HG02678 (cell line): ENCODE data around the gene MGRN1.

Source experiments
- ATAC-seq: cut with Tn5 transposase; IDR thresholded peaks from one replicate; pipeline ENCODE4 v1.9.1; 2021; ENCODE audit warnings: mild to moderate bottlenecking, moderate library complexity; ENCODE audit not compliant: unreplicated experiment

MGRN1 gene

DNA sequence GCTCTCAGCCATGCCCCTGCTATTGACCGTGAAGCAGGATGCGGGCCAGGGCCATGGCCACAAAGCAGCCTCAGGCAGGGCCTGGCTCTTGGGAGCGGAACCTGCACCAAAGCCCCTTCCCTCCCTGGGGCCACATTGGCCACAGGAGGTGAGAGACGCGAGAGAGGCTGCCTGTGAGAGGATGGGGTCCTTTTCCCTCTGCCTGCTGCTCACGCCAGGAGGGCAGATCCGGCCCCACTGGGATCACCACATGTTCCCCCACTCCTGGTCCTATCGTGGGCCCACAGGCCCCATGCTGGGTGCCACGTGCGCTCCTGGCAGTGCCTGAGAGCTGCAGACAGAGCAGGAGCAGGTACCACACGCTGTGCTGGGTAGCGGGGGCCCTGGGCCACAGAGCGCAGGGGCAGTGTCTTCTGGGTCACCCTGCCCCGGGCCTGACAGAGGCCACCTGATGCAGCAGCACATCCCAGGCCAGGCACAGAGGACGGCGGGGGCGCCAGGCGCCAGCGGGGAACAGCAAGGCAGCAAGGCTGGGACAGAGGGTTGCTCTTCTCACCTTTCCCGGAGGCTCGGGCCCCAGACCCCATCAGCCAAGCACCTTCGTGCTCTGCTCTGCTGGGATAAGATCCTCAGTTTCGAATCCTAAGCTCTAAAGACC, 59.6 kb downstream of the MGRN1 start:
- ATAC-seq: no peak

DNA sequence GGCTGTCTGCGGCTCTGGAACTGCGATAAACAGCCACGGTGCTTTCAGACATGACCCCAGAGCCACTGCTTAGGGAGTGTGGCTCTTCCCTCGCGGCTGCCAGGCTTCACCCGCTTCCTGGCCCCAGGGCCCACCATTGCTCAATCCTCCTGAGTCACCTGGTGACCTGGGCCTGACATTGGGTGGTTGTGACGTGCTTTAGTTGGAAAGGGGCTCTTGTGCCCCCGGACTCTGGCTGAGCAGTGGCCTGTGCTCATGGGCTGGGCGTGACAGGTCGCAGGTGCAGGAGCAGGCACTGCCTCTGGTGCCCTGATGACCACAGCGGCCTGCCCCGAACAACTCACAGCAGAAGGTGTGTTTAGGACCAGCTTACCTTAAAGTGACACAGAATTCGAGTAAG, 60.1 kb downstream of the MGRN1 start:
- ATAC-seq: no peak

DNA sequence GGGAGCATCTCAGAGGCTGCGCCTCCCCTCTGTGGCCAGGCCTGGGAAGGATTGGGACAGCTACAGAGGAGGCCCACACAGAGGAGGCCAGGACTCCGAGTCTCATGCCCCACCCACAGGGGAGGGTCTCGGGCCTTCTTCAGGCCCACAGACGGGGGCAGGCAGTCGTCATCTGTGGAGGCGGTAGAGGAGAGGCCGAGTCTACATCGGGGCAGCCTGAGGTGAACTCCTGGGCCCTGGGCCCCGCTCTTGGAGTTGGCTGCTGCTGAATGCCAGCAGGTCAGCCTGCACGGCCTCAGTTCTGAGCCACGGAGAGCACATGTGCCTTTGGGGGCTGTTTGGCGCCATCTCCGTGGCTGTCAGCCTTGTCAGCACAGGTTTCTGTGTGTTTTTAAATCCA, 60.7 kb downstream of the MGRN1 start:
- no peak for ATAC-seq

DNA sequence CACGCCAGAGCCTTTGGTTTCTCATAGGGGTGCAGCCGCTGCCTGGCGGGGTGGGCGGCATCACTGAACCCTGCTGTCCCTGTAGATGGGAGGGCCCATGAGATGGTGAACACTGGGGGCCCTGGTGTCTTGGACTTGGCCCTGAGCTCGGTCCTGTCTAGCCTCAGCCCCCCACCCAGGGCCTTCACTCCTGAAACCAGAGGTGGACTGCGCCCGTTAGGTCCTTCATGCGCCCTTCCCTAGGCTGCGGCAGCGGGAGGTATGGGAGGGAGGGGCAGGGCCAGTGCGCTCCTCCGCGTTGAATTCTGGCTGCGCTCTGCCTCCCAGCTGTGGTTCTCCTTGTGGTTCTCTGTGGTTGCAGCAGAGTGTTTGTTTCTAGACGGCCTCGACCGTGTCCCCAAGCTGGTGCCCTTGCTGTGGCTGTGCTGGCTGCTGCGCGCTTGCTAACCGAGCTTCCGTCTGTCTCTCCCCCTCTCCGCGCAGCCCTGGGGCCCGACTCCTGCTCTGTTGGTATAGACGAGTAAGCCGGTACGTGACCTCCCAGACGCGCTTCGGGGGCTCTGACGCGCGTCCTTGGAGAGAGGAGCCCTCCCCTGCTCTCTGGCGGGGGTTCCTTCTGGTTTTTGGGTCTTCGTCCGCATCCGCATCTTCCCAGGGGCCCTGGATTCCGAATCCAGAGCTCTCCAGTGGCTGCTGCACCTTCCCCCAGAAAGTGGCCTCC, 61.3 kb downstream of the MGRN1 start:
- no peak for ATAC-seq

DNA sequence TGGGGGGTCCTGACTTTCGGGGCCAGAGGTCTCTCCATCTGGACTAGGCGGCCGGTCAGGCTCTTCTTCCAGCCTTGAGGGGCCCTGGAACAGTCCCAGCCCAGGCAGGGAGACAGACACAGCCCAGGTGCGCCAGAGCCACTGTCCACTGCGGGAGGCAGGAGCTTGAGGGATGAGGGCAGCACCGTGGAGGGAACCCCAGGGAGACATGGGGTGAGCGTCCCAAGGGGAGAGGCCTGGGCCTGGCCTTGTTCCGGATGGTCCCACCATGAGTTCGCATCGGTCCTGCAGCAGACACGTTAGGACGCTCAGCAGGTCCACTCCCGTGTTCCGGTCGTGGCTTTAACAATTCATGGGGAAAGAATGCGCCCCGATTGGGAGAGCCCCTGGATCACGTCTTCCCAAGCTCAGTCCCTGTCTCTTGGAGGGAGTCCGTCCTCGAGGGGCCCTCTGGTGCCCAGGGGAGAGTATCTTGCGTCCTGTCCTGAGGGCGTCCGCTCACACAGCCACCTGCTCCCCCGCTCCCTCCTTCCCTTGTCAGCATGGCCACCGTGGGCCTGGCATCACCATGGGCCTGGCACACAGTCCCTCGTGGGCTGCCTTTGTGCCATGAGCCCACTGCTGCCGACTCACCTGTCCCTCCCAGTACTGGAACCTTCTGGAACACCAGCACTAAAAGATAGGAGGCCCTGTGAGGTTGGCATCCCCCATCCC, 62.0 kb downstream of the MGRN1 start:
- ATAC-seq: no peak

DNA sequence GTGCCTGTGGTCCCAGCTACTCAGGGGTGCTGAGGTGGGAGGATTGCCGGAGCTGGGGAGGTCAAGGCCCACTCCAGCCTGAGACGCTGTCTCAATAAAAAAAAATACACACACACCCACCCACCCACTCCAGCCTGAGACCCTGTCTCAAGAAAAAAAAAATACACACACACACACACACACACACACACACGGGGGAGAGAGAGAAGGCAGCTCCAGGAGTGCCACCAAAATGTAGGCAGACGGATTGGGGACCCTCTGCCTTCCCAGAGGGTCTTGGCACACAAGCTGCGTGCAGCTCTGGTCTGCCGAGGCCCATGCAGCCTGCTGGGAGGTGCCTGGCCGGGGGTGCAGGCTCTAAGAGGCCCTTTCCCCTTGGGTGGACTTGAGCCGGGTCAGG, 62.8 kb downstream of the MGRN1 start:
- no peak for ATAC-seq

DNA sequence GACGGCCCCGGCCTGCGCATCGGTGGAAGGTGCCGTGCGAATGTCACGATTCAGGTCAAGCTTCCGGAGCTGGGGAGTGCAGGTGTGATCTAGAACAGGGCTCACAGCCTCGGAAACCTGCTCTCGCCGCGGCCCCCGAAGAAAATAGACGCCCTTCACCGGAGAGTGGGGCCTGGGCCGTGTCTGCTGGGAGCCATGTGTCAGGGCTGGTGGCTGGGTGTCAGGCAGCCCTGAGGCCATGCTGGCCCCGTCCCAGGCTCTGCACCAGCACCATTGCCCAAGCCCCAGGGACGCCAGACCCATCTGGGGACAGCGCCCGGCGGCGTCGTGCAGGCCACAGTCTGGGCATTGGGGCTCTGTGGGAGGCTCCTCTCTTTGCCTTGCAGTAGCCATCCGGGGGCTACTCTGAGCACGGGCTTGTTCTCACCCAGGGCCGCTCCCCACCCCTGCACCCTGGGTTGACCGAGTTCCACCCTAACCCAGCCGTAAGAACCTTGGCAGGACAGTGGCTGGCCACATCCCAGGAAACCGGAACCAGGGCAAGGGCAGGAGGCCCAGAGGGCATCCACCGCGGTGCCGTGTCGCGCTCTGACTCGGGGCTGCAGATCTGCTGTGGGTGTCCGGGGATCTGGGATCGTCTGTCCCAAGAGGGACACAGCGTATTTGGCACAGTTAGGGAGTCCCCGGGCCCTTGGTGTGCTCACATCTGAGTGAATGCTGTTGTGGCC, 63.5 kb downstream of the MGRN1 start:
- ATAC-seq: no peak

DNA sequence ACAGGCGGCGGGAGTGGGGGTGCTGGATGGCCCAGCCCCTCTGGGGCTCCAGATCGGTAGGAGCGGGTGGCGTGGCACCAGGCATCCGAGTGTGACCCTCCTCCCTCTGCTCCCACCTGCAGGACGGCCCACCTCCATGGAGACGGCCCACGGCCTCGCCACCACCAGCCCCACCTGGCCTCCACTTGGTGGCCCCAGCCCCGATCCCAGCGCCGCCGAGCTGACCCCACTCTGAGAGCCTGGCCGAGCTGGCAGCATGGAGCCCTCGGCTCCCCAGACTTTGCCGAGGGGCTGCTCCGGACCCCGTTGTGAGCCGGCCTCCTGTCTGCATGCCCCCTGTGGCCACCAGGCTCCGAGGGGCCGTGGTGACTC, 64.0 kb downstream of the MGRN1 start:
- no peak for ATAC-seq

DNA sequence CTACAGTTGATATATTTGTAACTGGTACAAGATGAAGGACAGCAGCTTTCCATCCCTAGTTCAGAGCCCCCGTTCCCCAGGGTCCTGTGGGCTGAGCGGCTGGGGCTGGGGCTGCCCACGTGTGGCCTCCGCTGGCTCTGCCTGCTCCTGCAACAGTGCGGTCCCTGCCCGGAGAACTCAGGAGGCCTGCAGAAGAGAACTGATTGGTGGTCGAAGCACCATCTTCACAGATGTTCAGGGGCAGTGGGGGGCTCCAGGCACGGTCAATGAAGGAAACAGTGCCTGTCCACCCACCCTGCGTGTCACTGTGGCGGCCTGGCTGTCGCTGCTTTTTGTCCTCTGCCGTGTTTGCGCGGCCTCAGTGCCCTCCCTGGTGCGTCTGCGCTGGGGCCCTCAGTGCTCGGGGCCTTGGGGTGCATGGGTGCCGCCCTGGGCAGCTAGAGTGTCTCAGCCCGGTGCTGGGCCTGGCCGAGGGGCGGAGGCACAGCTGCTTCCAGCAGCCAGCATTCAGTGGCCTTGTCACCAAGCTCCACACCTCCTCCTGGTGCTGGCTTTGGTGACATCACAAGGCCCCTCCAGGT, 64.6 kb downstream of the MGRN1 start:
- no peak for ATAC-seq

DNA sequence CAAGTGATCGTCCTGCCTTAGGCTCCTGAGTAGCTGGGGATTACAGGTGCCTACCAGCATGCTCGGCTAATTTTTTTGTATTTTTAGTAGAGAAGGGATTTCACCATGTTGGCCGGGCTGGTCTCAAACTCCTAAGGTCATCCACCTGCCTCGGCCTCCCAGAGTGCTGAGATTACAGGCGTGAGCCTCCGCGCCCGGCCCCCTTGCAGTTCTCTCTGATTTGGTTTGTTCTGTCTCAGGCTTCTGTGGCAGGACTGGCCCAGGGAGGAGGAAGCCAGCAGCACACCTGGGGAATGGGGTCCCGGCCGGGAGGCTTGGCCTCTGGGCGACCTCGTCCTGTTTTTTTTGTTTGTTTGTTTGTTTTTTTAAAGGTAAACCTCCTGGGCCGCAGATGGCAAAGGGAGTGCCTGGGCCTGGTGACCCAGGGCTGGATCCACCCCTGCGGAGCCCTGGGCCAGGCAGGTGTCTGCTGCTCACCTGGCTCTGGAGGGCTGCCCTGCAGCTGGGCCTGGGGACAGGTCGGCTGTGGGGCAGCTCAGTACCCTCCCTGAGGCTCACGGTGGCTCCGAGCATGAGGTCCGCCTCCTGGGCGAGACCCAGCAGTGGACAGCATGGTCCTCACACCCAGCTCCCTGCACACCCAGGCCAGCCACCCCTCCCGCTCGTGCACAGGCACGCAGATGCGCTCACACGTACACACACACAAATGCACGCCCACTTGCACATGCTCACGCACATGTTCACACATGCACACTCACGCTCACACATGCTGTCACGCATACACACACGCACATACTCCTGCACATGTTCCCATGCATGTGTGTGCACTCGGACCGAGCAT, 65.5 kb downstream of the MGRN1 start:
- ATAC-seq: no peak

DNA sequence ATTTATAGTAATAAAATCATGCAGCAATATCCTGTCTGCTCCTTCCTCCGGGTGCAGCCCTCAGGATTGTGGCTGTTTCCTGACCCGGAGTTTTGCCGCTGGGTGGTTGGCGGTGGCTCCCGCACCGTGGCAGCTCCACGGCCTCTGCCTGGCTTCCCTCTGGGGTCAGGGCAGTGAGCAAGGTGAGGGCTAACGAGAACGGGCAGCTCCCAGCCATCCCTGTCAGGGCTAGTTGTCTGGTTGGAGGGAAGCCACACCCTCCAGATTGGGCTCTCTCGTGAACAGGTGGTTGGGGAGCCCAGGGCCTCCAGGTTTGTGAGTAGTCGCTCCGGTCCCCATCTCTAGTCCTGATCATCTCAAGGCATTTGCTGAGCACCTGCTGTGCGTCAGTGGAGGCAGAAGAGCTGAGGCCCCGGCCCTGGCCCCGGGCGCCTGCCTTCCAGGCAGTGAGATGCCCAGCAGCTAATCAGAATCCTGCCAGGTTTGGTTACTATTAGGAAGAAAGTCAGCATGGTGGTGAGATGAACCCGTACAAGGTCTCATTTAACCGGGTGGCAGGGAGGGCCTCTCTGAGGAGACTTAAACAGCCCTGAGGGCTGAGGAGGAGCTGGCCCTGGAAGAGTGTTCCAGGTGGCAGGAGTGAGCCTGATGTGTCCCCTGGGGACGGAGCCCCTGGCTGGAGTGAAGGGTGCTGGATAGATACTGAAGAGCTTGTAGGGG, 66.5 kb downstream of the MGRN1 start:
- no peak for ATAC-seq

DNA sequence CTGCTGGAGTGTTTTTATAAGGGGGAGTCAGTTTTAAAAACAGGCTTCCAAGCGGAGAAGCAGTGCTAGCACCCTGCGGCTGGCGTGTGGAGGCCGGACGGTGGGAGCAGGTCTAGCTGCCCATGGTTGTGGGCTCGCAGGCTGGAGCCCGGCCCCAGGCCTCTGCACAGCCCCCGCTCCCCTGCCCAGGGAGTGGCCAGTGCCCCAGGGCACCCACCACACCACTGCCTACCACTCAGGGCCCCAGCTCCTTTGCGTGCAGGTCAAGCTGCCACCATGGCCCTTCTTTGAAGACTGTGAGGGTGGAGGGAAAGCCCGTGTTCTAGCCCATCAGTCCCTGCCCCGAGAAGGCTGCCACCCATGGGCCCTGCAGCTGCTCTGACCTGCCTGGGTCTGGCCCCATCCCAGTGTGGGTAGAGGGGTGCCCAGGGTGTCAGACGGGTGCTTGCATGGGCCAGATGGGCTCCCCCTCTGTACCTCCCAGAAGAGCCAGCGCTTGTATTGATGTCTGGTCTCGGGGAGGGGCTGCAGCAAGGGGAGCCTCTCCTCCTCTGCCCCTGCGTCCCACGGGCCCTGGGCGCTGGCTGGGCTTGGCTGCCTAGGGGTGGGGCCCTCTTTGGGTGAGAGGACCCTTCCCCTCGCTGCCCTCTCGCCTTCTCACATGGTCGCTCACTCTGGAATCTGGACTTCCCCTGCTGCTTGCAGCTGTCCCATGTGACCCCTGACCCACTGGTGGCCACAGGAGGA, 67.2 kb downstream of the MGRN1 start:
- ATAC-seq: no peak

DNA sequence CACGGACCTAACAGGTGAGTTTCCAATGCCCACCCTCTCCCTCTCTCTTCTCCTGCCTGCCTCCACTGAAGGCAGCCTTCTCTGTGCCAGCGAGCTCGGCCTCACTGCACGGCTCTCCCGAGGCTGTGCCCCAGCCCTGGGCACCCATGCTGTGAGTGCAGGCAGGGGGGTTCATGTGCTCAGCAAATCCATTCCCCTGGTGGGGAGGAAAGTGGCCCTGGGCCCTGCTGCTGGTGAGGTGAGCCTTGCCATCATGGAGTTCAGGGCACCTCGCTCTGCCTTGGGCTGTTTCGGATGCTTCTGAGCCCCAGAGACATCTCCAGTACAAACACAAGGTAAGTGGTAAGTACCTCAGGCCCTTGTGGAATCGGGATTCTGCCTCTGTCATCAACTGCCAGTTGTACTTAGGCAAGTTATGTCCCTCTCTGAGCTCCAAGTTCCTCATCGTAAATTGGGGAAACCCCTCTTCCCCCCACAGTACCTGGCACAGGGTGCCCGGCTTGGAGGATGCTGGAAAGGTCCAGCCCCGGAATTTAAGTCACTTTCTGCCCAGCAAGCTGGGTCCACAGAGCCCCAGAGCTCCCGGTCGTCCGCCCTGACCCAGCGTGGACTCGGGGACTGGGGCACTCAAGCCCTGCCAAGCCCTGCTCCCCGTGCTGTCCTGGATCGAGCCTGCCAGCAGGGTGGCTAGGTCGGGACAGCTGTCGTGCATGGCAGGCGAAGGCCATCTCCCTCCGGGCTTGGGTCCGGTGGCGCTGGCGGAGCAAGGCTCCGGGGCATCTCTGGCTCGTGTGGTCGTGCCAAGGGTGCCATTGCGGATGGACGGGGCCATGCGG, 68.1 kb downstream of the MGRN1 start:
- peak; percentile 6 for ATAC-seq

DNA sequence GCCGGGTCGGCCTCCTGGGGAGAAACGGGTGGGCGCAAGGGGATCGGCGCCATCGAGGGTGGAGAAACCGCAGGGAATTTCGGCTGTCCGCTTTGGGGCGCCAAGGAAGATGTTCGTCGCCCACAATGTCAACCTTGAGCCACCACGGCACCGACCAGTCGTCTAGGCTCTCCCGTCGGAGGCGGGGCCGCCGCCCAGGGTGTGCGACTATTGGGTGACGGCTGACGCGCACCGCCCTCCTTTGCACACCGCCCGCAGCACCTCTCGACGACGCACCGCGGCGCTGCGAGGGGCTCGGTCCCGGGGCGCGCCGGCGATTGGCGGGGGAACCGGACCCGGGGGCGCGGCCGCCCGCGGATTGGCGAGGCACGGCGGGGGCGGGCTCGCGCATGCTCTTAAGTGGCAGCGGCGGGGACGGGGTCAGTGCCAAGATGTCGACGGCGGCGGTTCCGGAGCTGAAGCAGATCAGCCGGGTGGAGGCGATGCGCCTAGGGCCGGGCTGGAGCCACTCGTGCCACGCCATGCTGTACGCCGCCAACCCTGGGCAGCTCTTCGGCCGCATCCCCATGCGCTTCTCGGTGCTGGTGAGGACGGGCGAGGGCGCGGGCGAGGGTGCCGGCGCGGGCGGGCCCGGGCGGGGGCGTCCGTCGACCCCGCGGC, 68.8 kb downstream of the MGRN1 start, which contains the start of gene NUDT16L1:
Gene NUDT16L1, plus strand, starts transcription at position 267 of the 660 bp plus-strand sequence. Its CDS starts 165 bp downstream, at position 432.
- ATAC-seq: peak; percentile 97

DNA sequence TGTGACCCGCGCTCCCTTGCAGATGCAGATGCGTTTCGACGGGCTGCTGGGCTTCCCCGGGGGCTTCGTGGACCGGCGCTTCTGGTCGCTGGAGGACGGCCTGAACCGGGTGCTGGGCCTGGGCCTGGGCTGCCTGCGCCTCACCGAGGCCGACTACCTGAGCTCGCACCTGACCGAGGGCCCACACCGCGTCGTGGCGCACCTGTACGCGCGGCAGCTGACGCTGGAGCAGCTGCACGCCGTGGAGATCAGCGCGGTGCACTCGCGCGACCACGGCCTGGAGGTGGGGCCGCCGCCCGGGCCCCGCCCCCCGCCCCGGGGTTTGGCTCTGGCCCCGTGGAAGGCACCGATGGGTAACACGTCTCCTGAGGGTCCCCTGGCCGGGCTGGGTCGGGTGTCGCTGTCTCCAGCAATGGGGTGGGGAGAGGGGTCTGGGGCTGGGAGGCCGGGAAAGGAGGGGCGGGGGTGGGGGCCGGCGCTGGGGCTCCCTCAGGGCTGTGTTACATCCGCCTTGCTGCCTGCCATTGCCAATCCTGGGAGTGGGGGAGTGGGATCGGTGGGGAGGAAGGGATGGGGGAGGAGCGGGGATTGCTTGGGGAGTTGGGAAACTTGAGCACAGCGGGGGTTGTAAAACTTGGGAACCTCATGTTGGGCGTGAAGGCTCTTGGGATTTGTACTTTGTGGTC, 69.5 kb downstream of the MGRN1 start:
- ATAC-seq: peak; percentile 12

DNA sequence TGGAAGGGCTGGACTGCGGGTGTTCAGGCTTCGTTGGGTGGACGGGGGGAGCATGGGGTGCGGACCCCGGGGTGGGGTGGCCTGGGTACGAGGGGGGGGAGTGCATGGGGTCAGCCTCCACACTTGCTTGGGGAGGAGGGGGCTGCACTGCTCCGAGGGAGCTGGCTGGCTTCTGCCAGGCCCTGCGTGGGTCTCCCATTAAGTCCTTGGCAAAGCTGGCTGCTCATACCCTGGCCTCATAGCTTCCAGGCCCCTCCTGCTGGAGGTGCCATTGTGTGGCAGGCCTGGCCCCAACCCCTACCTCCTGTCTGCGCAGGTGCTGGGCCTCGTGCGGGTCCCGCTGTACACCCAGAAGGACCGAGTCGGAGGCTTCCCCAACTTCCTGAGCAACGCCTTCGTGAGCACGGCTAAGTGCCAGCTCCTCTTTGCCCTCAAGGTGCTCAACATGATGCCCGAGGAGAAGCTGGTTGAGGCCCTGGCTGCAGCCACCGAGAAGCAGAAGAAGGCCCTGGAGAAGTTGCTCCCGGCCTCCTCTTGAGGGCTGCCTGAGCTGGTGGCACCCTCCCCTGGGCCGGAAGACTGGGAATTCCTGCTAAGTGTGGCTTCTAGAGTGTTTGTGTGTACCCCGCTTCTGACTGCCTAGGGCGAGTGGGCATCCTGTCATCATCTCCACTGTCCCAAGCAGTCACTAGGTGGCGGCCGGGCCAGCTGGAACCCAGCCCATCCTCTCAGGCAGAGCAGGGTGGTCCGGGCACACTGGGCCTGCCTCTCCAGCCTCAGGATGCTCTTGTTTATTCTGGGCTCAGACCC, 70.2 kb downstream of the MGRN1 start:
- no peak for ATAC-seq
